ENCODE measurements around the gene TUSC2.

TUSC2 gene

DNA sequence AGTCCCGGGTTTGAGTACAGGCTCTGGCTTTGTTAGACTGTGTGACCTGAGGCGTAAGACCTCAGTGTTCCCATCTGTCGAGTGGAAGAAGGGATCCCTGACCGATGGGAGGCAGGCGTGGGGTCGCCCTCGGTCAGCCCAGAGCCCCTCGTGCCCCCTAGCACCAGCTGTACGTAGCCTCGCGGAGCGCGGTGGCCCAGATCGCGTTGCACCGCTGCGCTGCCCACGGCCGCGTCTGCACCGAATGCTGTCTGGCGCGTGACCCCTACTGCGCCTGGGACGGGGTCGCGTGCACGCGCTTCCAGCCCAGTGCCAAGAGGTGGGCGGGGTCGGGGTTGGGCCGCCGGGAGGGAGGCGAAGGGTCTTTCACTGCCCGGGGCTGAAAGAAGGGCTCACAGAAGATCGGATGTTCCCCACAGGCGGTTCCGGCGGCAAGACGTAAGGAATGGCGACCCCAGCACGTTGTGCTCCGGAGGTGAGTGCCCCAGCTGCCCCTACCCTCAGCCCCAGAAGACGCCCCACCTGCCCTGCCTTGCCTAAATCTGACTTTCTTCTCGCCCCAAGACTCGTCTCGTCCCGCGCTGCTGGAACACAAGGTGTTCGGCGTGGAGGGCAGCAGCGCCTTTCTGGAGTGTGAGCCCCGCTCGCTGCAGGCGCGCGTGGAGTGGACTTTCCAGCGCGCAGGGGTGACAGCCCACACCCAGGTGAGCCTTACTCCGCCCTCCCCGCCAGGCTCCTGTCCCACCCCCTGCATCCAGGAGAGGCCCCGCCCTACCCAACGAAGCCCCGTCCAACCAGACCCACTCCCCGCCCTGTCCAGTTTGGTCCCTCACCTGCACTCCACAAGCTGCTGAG lies 52.7 kb downstream of the TUSC2 start:
- H3K27me3 ChIP-seq (ENCODE audit: insufficient read depth, poor library complexity, severe bottlenecking), result no peaks in the 10 kb centered on the region
- H3K9me3 ChIP-seq (ENCODE audit: severe bottlenecking), result no peaks in the 10 kb centered on the region
- TF ChIP-seq, protein P1, sequence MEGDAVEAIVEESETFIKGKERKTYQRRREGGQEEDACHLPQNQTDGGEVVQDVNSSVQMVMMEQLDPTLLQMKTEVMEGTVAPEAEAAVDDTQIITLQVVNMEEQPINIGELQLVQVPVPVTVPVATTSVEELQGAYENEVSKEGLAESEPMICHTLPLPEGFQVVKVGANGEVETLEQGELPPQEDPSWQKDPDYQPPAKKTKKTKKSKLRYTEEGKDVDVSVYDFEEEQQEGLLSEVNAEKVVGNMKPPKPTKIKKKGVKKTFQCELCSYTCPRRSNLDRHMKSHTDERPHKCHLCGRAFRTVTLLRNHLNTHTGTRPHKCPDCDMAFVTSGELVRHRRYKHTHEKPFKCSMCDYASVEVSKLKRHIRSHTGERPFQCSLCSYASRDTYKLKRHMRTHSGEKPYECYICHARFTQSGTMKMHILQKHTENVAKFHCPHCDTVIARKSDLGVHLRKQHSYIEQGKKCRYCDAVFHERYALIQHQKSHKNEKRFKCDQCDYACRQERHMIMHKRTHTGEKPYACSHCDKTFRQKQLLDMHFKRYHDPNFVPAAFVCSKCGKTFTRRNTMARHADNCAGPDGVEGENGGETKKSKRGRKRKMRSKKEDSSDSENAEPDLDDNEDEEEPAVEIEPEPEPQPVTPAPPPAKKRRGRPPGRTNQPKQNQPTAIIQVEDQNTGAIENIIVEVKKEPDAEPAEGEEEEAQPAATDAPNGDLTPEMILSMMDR (IDR thresholded peaks at IDR 0.05; ENCODE audit: poor library complexity, severe bottlenecking), result no peak
- H3K4me3 ChIP-seq (ENCODE audit: severe bottlenecking), result no peak overlapping the region
- H3K4me1 ChIP-seq (ENCODE audit: insufficient read depth, poor library complexity, severe bottlenecking), result peaks cover 11% of the 10 kb centered on the region
- no peak for DNase-seq (ENCODE audit: low spot score)
- no peak overlapping the region for H3K27ac ChIP-seq (ENCODE audit: poor library complexity, severe bottlenecking)
- peaks cover 48% of the 10 kb centered on the region for H3K36me3 ChIP-seq (ENCODE audit: low read depth)
- ATAC-seq (ENCODE audit: low read depth), result no peak

Measured in RWPE2 (cell line).